Right atrium auricular region (tissue), 2 donors: ENCODE results near the gene ACAP2. TPM values are rescaled to one million over a fixed set of nuclear protein-coding genes. Genes with fewer than 3 reads are reported as not detected.
"Not testable (repeated sequence)": the region's sequence is repeated elsewhere in the genome, so short reads cannot be mapped to it uniquely, and the experiment has no call there.

Experiments
- DNase-seq: peaks from one replicate; pipeline ENCODE4 v3.0.0-alpha.2; 2019; ENCODE audit warnings: low spot score
- H3K27ac ChIP-seq, 2 donors: fragments of 200-600 bp; sonication (generic); 1 replicate in 1 of 2; 2 replicates in 1 of 2; pipeline ENCODE4 v1.5.1; 2016 to 2019
- H3K27me3 ChIP-seq, 2 donors: fragments of 200-600 bp; sonication (generic); one replicate each; pipeline versions ENCODE4 v1.5.1 to v1.6.0; 2017 to 2019
- H3K36me3 ChIP-seq: fragments of 200-600 bp; sonication (generic); one replicate; pipeline ENCODE4 v1.5.1; 2016
- H3K4me1 ChIP-seq, 2 donors: fragments of 200-600 bp; sonication (generic); one replicate each; pipeline versions ENCODE4 v1.5.1 to v1.6.0; 2017 to 2019
- H3K4me3 ChIP-seq, 2 donors: fragments of 200-600 bp; sonication (generic); 1 replicate in 1 of 2; 2 replicates in 1 of 2; pipeline ENCODE4 v1.5.1; 2017 to 2019; ENCODE audit warnings: mild to moderate bottlenecking in 1 of 2, moderate library complexity in 1 of 2
- H3K9me3 ChIP-seq, 2 donors: fragments of 200-600 bp; sonication (generic); one replicate each; pipeline ENCODE4 v1.5.1; 2019
- CTCF ChIP-seq, 2 donors: fragments of 200-600 bp; sonication (generic); IDR thresholded peaks; one replicate each; pipeline ENCODE4 v1.5.1; 2019; ENCODE audit warnings: antibody characterized with exemption in 2 of 2
- total RNA-seq, 2 donors: library from RNA; depleted of rRNA; stranded (reverse); fragments of >200 nt; gene quantifications; one replicate each; pipeline ENCODE4 v1.1.0, GENCODE V29; 2016

The ACAP2 gene
- total RNA-seq, 2 donors from 2014 or later, result 17.8 to 18.9 TPM

GRCh38 chr3:195403841-195404408, 38.9 kb downstream of the ACAP2 start:
- Histone ChIP-seq H3K27ac (no peak overlapping the region), H3K4me3 (no peak overlapping the region), H3K36me3 (no peaks in the 10 kb centered on the region), H3K27me3 (no peaks in the 10 kb centered on the region), H3K4me1 (no peaks in the 10 kb centered on the region), H3K9me3 (no peaks in the 10 kb centered on the region)
- no peak for DNase-seq
- no peak for TF ChIP-seq CTCF (IDR thresholded peaks at IDR 0.05)

- Histone ChIP-seq H3K27ac (no peak overlapping the region), H3K36me3 (no peaks in the 10 kb centered on the region), H3K4me3 (no peak overlapping the region), H3K4me1 (no peaks in the 10 kb centered on the region), H3K27me3 (no peaks in the 10 kb centered on the region), H3K9me3 (no peaks in the 10 kb centered on the region)
- TF ChIP-seq CTCF (IDR thresholded peaks at IDR 0.05), result no peak
- DNase-seq, result no peak
These were observed 39.6 kb downstream of the ACAP2 start for GRCh38 chr3:195403244-195403643.

DNA sequence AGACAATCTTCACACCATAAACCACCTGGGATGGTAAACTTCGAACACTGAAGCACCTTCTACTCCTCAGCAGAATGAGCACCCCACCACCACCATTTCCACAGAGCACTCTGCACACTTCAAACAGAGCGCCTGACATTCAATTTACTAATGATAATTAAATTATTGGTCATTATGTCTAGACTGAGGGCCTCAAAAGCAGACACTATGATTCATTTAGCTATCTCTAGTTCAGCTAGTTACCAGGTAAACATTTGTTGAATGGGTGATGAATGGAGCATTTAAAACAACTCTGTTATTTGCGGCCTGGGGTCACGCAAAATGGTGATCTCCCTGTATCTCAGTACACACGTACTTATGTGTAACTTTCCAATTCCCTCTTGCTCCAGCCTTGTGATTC, 40.9 kb downstream of the ACAP2 start:
- H3K27ac ChIP-seq, result no peak overlapping the region

GRCh38 chr3:195398460-195398859, 44.4 kb downstream of the ACAP2 start:
- not testable (repeated sequence) for H3K4me3 ChIP-seq, H3K36me3 ChIP-seq, H3K27me3 ChIP-seq, H3K27ac ChIP-seq, H3K9me3 ChIP-seq, DNase-seq
- H3K4me1 ChIP-seq, result peaks cover 0 to 22% of the 10 kb centered on the region in 2 donors

More for the DNA sequence above, 40.9 kb downstream of the ACAP2 start:
- Histone ChIP-seq H3K36me3 (no peaks in the 10 kb centered on the region), H3K4me3 (no peak overlapping the region), H3K4me1 (peaks cover 0 to 12% of the 10 kb centered on the region in 2 donors), H3K27me3 (no peaks in the 10 kb centered on the region), H3K9me3 (no peaks in the 10 kb centered on the region)
- no peak for DNase-seq
- TF ChIP-seq CTCF (IDR thresholded peaks at IDR 0.05), result no peak

- no peak for TF ChIP-seq CTCF (IDR thresholded peaks at IDR 0.05)
- no peak overlapping the region for H3K4me3 ChIP-seq
- no peaks in the 10 kb centered on the region for H3K9me3 ChIP-seq
- H3K27me3 ChIP-seq, result no peaks in the 10 kb centered on the region
- no peak for DNase-seq
- H3K4me1 ChIP-seq, result peaks cover 0 to 22% of the 10 kb centered on the region in 2 donors
- H3K36me3 ChIP-seq, result no peaks in the 10 kb centered on the region
- no peak overlapping the region for H3K27ac ChIP-seq
These were observed 45.3 kb downstream of the ACAP2 start for GRCh38 chr3:195397524-195397923.

- no peak overlapping the region for H3K4me3 ChIP-seq
- H3K27ac ChIP-seq, result no peak overlapping the region
- H3K27me3 ChIP-seq, result no peaks in the 10 kb centered on the region
- TF ChIP-seq CTCF (IDR thresholded peaks at IDR 0.05), result no peak
- DNase-seq, result no peak
- H3K36me3 ChIP-seq, result no peaks in the 10 kb centered on the region
- H3K9me3 ChIP-seq, result no peaks in the 10 kb centered on the region
- peaks cover 0 to 22% of the 10 kb centered on the region in 2 donors for H3K4me1 ChIP-seq
These were observed 47.5 kb downstream of the ACAP2 start for GRCh38 chr3:195395208-195395816.
